A549 (cell line): Measurements from ENCODE around the gene FHAD1. TPM values are rescaled to one million over a fixed set of nuclear protein-coding genes. Genes with fewer than 3 reads are reported as not detected.

Experiments used
- ATAC-seq, 2 experiments: fragments of 200-7000 bp in 1 of 2; fragments of >200 bp in 1 of 2; cut with Nextera tagmentation in 1 of 2; cut with Tn5 transposase in 1 of 2; 3 replicates each; pipeline versions ENCODE4 v1.8.0 to v1.9.1; 2018 to 2020; ENCODE audit warnings: mild to moderate bottlenecking in 1 of 2, moderate library complexity in 1 of 2
- CTCF ChIA-PET: fragments of 300-600 bp; sonication (Branson Sonifier 250); formaldehyde crosslinking; extraction: SDS; loops from one replicate; lab custom pipeline; 2021; ENCODE audit warnings: antibody characterized with exemption, inconsistent platforms; lab: Yijun Ruan, JAX
- POLR2A ChIA-PET: fragments of 350-600 bp; formaldehyde crosslinking; extraction: SDS; loops from one replicate; lab custom pipeline; 2021; ENCODE audit warnings: antibody characterized with exemption, inconsistent platforms; lab: Yijun Ruan, JAX
- DNase-seq, 2 experiments: peaks; one replicate each; pipeline versions ENCODE4 v3.0.0 to v3.0.0-alpha.2; 2011 to 2016; ENCODE audit warnings: low read depth in 1 of 2, low spot score in 1 of 2
- FAIRE-seq: peaks from 2 replicates; lab custom pipeline; 2011; peaks lifted over from hg19 to GRCh38; lab: Jason Lieb, UNC
- H3K27ac ChIP-seq, 2 experiments: fragments of >200 bp; sonication (Bioruptor Twin); formaldehyde crosslinking; 3 replicates each; pipeline ENCODE4 v1.5.1; 2016 to 2017
- H3K4me1 ChIP-seq: fragments of >200 bp; sonication (Bioruptor Twin); formaldehyde crosslinking; 3 replicates; pipeline ENCODE4 v1.6.1; 2016
- H3K4me2 ChIP-seq: fragments of >200 bp; sonication (Bioruptor Twin); formaldehyde crosslinking; 3 replicates; pipeline ENCODE4 v1.6.1; 2016
- H3K4me3 ChIP-seq: fragments of >200 bp; sonication (Bioruptor Twin); formaldehyde crosslinking; 3 replicates; pipeline ENCODE4 v1.5.1; 2016
- H3K9me3 ChIP-seq: fragments of >200 bp; sonication (Bioruptor Twin); formaldehyde crosslinking; 3 replicates; pipeline ENCODE4 v1.6.1; 2016
- BHLHE40 ChIP-seq: IDR thresholded peaks from 2 replicates; pipeline ENCODE4 v1.6.1; 2012; ENCODE audit warnings: low read depth, low read length, inconsistent platforms
- CHD4 ChIP-seq: fragments of 200-600 bp; sonication (generic); IDR thresholded peaks from 2 replicates; pipeline ENCODE4 v1.6.1; 2016; ENCODE audit warnings: antibody characterized with exemption, mild to moderate bottlenecking, borderline replicate concordance
- HDAC2 ChIP-seq: fragments of 200-600 bp; sonication (generic); IDR thresholded peaks from 2 replicates; pipeline ENCODE4 v1.6.1; 2016
- HEYL ChIP-seq: fragments of 250-450 bp; sonication (Bioruptor Pico); IDR thresholded peaks from 2 replicates; pipeline ENCODE4 v1.8.0; 2021; ENCODE audit warnings: mild to moderate bottlenecking, moderate library complexity
- HOXA7 ChIP-seq: fragments of 250-450 bp; sonication (Bioruptor Pico); IDR thresholded peaks from 2 replicates; pipeline ENCODE4 v1.5.0; 2020; ENCODE audit warnings: mild to moderate bottlenecking, moderate library complexity
- HOXB13 ChIP-seq: fragments of 250-450 bp; sonication (Bioruptor Pico); IDR thresholded peaks from 2 replicates; pipeline ENCODE4 v1.5.0; 2020; ENCODE audit warnings: low read depth, mild to moderate bottlenecking, moderate library complexity
- HOXB5 ChIP-seq: fragments of 250-450 bp; sonication (Bioruptor Pico); IDR thresholded peaks from 2 replicates; pipeline ENCODE4 v1.5.0; 2020; ENCODE audit warnings: mild to moderate bottlenecking, moderate library complexity
- JUN ChIP-seq, 2 experiments: fragments of >200 bp; sonication (Bioruptor Twin); formaldehyde crosslinking; IDR thresholded peaks; 2 replicates in 1 of 2; 3 replicates in 1 of 2; pipeline ENCODE4 v1.6.1; 2016 to 2017
- JUNB ChIP-seq: fragments of >200 bp; sonication (Bioruptor Twin); formaldehyde crosslinking; IDR thresholded peaks from 2 replicates; pipeline ENCODE4 v1.6.1; 2016
- KDM1A ChIP-seq: fragments of 200-600 bp; sonication (generic); IDR thresholded peaks from 2 replicates; pipeline ENCODE4 v1.6.1; 2016; ENCODE audit warnings: low read depth, mild to moderate bottlenecking
- MAZ ChIP-seq: fragments of 150-350 bp; IDR thresholded peaks from 2 replicates; pipeline ENCODE4 v1.6.1; 2014; ENCODE audit warnings: antibody characterized with exemption, low read depth, low read length, borderline replicate concordance
- MYC ChIP-seq: IDR thresholded peaks from 2 replicates; pipeline ENCODE4 v1.6.1; 2012; ENCODE audit warnings: mild to moderate bottlenecking, inconsistent platforms, low read length, improper control_type of control experiment, borderline replicate concordance
- NFE2L2 ChIP-seq: fragments of 150-350 bp; conservative IDR thresholded peaks from 2 replicates; pipeline ENCODE4 v1.6.1; 2014; ENCODE audit warnings: low read length
- POLR2A ChIP-seq: IDR thresholded peaks from 2 replicates; pipeline ENCODE4 v1.6.1; 2012; ENCODE audit warnings: mild to moderate bottlenecking, low read length
- RAD21 ChIP-seq, 2 experiments: fragments of >200 bp in 1 of 2; sonication (Bioruptor Twin) in 1 of 2; formaldehyde crosslinking in 1 of 2; IDR thresholded peaks in 1 of 2; conservative IDR thresholded peaks in 1 of 2; 2 replicates in 1 of 2; 3 replicates in 1 of 2; pipeline ENCODE4 v1.6.1; 2012 to 2018; ENCODE audit warnings: inconsistent platforms in 1 of 2
- RCOR1 ChIP-seq: fragments of 150-350 bp; IDR thresholded peaks from 2 replicates; pipeline ENCODE4 v1.6.1; 2014; ENCODE audit warnings: antibody characterized with exemption, low read length, low read depth
- RFX5 ChIP-seq: fragments of 450-650 bp; IDR thresholded peaks from 2 replicates; pipeline ENCODE4 v1.7.1; 2014; ENCODE audit warnings: antibody characterized with exemption, mild to moderate bottlenecking, moderate library complexity
- RNF2 ChIP-seq: fragments of 200-600 bp; sonication (generic); IDR thresholded peaks from 2 replicates; pipeline ENCODE4 v1.6.1; 2016; ENCODE audit warnings: low read depth, mild to moderate bottlenecking, antibody characterized with exemption, moderate library complexity, borderline replicate concordance
- SREBF2 ChIP-seq: fragments of 450-650 bp; IDR thresholded peaks from 2 replicates; pipeline ENCODE4 v1.6.1; 2014; ENCODE audit warnings: mild to moderate bottlenecking, moderate library complexity
- ZC3H11A ChIP-seq: fragments of 450-650 bp; IDR thresholded peaks from 2 replicates; pipeline ENCODE4 v1.6.1; 2014; ENCODE audit warnings: antibody characterized with exemption, mild to moderate bottlenecking
- WGBS: methylation state at CpG from one replicate; pipeline ENCODE4 v1.1.6; 2017; ENCODE audit errors: missing lambda C conversion rate; 5-methylcytosine and 5-hydroxymethylcytosine counted together
- polyA plus RNA-seq, 4 experiments: library from polyadenylated mRNA; depleted of rRNA in 3 of 4; stranded (reverse); fragments of >200 nt; fragmentation: RNase III in 1 of 4; extraction: RNeasy Plus Mini Kit Qiagen cat#74134 plus additional on column Dnase treatment in 1 of 4; gene quantifications; 2 replicates in 3 of 4; 3 replicates in 1 of 4; pipeline ENCODE4 v1.2.3, GENCODE V29; 2011 to 2017
- TF ChIP-seq, protein P1 (sequence below): fragments of 250-450 bp; sonication (Bioruptor Pico); IDR thresholded peaks from 2 replicates; pipeline ENCODE4 v1.5.0; 2020; ENCODE audit warnings: low read depth, mild to moderate bottlenecking, moderate library complexity
- TF ChIP-seq, protein P2 (sequence below): fragments of 250-450 bp; sonication (Bioruptor Pico); IDR thresholded peaks from 2 replicates; pipeline ENCODE4 v1.5.0; 2021; ENCODE audit warnings: mild to moderate bottlenecking, moderate library complexity, borderline replicate concordance
- TF ChIP-seq, protein P3 (sequence below): fragments of 200-600 bp; sonication (generic); IDR thresholded peaks from 2 replicates; pipeline ENCODE4 v1.6.1; 2016; ENCODE audit warnings: antibody characterized with exemption, mild to moderate bottlenecking, moderate library complexity
- TF ChIP-seq, protein P4 (sequence below): fragments of >200 bp; sonication (Bioruptor Twin); formaldehyde crosslinking; IDR thresholded peaks from 3 replicates; pipeline ENCODE4 v1.6.1; 2016

FHAD1 gene
- polyA plus RNA-seq, 2 of the 4 experiments (the other 2 are of a cell fraction) = 0.31 to 0.32 TPM

DNA sequence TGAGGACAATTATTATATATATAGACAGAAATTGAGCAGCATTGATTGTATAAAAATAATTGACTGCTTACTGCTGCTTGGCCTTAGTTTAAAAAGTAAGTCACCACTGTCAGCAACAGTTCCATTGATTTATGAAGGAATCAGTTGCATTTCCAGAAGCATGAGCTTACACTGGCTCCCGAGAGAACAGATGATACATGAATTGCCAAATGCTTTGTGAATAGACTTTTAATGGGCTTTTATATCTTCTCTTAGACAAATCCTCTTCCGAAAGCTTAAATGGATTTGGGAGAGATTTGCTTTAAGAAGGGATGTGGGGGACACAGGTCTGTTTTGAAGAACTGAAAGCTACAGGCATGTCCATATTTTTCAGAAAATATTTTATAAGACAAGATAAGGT is 7.5 kb downstream of the FHAD1 start:
- H3K4me1 ChIP-seq = no peaks in the 10 kb centered on the region
- POLR2A ChIA-PET = no interaction called here
- no peak for FAIRE-seq
- WGBS = 70% methylated on average over 2 of the region's 2 CpGs
- no peak overlapping the region for H3K27ac ChIP-seq
- TF ChIP-seq, protein P1, sequence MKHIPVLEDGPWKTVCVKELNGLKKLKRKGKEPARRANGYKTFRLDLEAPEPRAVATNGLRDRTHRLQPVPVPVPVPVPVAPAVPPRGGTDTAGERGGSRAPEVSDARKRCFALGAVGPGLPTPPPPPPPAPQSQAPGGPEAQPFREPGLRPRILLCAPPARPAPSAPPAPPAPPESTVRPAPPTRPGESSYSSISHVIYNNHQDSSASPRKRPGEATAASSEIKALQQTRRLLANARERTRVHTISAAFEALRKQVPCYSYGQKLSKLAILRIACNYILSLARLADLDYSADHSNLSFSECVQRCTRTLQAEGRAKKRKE (CRISPR knock-in tag) = no peak
- TF ChIP-seq, protein P2, sequence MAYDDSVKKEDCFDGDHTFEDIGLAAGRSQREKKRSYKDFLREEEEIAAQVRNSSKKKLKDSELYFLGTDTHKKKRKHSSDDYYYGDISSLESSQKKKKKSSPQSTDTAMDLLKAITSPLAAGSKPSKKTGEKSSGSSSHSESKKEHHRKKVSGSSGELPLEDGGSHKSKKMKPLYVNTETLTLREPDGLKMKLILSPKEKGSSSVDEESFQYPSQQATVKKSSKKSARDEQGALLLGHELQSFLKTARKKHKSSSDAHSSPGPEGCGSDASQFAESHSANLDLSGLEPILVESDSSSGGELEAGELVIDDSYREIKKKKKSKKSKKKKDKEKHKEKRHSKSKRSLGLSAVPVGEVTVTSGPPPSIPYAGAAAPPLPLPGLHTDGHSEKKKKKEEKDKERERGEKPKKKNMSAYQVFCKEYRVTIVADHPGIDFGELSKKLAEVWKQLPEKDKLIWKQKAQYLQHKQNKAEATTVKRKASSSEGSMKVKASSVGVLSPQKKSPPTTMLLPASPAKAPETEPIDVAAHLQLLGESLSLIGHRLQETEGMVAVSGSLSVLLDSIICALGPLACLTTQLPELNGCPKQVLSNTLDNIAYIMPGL = no peak
- TF ChIP-seq, protein P3, sequence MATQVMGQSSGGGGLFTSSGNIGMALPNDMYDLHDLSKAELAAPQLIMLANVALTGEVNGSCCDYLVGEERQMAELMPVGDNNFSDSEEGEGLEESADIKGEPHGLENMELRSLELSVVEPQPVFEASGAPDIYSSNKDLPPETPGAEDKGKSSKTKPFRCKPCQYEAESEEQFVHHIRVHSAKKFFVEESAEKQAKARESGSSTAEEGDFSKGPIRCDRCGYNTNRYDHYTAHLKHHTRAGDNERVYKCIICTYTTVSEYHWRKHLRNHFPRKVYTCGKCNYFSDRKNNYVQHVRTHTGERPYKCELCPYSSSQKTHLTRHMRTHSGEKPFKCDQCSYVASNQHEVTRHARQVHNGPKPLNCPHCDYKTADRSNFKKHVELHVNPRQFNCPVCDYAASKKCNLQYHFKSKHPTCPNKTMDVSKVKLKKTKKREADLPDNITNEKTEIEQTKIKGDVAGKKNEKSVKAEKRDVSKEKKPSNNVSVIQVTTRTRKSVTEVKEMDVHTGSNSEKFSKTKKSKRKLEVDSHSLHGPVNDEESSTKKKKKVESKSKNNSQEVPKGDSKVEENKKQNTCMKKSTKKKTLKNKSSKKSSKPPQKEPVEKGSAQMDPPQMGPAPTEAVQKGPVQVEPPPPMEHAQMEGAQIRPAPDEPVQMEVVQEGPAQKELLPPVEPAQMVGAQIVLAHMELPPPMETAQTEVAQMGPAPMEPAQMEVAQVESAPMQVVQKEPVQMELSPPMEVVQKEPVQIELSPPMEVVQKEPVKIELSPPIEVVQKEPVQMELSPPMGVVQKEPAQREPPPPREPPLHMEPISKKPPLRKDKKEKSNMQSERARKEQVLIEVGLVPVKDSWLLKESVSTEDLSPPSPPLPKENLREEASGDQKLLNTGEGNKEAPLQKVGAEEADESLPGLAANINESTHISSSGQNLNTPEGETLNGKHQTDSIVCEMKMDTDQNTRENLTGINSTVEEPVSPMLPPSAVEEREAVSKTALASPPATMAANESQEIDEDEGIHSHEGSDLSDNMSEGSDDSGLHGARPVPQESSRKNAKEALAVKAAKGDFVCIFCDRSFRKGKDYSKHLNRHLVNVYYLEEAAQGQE = no peak
- TF ChIP-seq KDM1A (no peak), HEYL (no peak), RNF2 (no peak)
- H3K4me2 ChIP-seq = no peak overlapping the region
- CTCF ChIA-PET = interaction anchor here (0.5 to 2.3 kb wide), 7 partner anchors 11 to 144 kb away, joined by 3 to 9 read pairs (median 3); no protein-coding TSS in a partner anchor
- H3K4me3 ChIP-seq = no peak overlapping the region
- H3K9me3 ChIP-seq = no peaks in the 10 kb centered on the region
- no peak for DNase-seq
- ATAC-seq = no peak

DNA sequence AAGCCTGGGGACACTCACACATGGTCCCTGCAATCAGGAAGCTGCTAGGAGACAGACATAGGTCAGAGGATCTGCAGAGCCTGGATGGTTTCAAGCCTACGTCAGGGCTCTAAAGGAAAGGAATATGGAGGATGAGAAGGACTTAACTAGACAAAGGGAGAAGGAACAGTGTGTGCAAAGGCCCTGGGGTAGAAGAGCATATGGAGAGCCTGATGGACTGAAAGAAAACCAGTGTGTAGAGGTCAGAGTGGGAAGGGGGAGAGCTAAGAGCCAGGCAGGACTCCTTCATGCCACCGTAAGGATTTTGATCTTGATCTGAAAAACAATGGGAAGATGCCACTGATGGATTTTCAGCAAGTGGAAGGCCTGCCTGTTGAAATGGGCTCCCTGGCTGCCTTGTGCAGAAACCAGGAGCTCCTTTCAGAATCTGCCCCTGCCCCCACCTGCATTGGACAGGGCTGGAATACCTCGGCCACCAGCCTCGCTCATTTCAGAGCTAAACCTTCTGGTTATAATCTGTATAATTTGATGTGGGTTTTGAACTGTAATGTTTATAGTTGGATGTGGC is 8.6 kb downstream of the FHAD1 start:
- no peak for DNase-seq
- TF ChIP-seq HDAC2 (no peak), BHLHE40 (no peak)
- 91% methylated on average over 4 of the region's 4 CpGs for WGBS
- no peak overlapping the region for H3K4me3 ChIP-seq
- no peak for FAIRE-seq
- POLR2A ChIA-PET = no interaction called here
- CTCF ChIA-PET = interaction anchor here (1.1 to 2.3 kb wide), 3 partner anchors 16 to 132 kb away, joined by 3 to 9 read pairs (median 3); no protein-coding TSS in a partner anchor
- H3K4me2 ChIP-seq = no peak overlapping the region
- H3K9me3 ChIP-seq = no peaks in the 10 kb centered on the region
- no peak overlapping the region for H3K27ac ChIP-seq
- ATAC-seq = no peak
- H3K4me1 ChIP-seq = peaks cover 2% of the 10 kb centered on the region

DNA sequence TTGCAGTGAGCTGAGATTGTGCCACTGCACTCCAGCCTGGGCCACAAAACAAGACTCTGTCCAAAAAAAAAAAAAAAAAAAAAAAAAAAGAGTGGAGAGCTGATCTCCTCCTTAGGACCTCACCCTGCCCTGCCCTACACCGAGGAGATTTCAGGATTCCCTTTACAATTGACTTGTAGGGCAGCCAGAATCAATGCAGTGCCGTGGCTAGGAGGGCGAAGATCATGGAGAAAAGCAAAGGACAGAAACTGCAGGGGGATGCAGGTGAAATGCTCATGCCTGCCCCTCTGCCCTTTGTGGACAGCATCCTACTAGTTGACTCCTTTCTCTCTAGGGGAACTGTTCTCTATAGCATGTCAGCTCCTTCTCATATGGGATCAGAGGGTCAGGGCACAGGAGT is 9.6 kb downstream of the FHAD1 start:
- 75% methylated on average over 3 of the region's 3 CpGs for WGBS
- peaks cover 11% of the 10 kb centered on the region for H3K4me1 ChIP-seq
- CTCF ChIA-PET = interaction anchor here (1.3 kb wide), 1 partner anchor 104 kb away, joined by 3 read pairs; no protein-coding TSS in a partner anchor
- FAIRE-seq (no peak), ATAC-seq (no peak), DNase-seq (no peak)
- no peak overlapping the region for H3K27ac ChIP-seq
- no peak overlapping the region for H3K4me2 ChIP-seq
- H3K9me3 ChIP-seq = no peaks in the 10 kb centered on the region
- no peak overlapping the region for H3K4me3 ChIP-seq
- TF ChIP-seq MYC (no peak), RCOR1 (no peak), MAZ (no peak), HOXB13 (CRISPR knock-in tag) (no peak)
- POLR2A ChIA-PET = no interaction called here

DNA sequence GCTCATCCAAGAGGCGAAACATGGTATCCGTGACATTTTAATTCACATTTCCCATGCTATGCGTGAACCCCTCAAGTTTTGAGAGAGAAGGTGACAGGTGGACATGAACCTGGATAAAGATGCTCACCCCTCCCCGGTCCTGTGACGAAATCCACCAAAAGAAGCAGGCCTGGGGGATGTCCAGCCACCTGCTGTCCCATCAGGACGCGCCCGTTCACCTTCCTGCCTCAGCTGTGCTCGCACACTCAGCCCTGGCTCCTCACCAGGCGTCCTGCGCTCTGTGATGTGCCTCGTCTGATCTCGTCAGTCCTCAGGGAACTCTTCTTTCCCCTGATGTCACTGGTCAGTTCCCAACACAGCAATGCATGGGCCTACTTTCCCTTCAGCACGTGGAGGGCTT is 10.3 kb downstream of the FHAD1 start:
- no peak for DNase-seq
- no peak for FAIRE-seq
- Histone ChIP-seq H3K27ac (no peak overlapping the region), H3K9me3 (no peaks in the 10 kb centered on the region), H3K4me3 (no peak overlapping the region), H3K4me2 (no peak overlapping the region), H3K4me1 (peaks cover 13% of the 10 kb centered on the region)
- ChIA-PET POLR2A (no interaction called here), CTCF (no interaction called here)
- WGBS = 84% methylated on average over 14 of the region's 14 CpGs
- ATAC-seq = no peak
- no peak for TF ChIP-seq KDM1A
- no peak for TF ChIP-seq POLR2A
- TF ChIP-seq JUNB = no peak
- no peak for TF ChIP-seq HEYL
- no peak for TF ChIP-seq RCOR1
- no peak for TF ChIP-seq NFE2L2
- TF ChIP-seq HOXB5 (CRISPR knock-in tag) = no peak
- no peak for TF ChIP-seq CHD4
- TF ChIP-seq, protein P4, sequence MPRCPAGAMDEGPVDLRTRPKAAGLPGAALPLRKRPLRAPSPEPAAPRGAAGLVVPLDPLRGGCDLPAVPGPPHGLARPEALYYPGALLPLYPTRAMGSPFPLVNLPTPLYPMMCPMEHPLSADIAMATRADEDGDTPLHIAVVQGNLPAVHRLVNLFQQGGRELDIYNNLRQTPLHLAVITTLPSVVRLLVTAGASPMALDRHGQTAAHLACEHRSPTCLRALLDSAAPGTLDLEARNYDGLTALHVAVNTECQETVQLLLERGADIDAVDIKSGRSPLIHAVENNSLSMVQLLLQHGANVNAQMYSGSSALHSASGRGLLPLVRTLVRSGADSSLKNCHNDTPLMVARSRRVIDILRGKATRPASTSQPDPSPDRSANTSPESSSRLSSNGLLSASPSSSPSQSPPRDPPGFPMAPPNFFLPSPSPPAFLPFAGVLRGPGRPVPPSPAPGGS = no peak
- no peak for TF ChIP-seq HOXA7 (CRISPR knock-in tag)
- TF ChIP-seq HDAC2 = no peak
- TF ChIP-seq RFX5 = no peak
- TF ChIP-seq SREBF2 = no peak
- no peak for TF ChIP-seq JUN (IDR thresholded peaks at IDR 0.05)
- no peak for TF ChIP-seq ZC3H11A
- no peak for TF ChIP-seq RAD21 (conservative IDR thresholded peaks at IDR 0.05 in 1 of 2, IDR thresholded peaks at IDR 0.05 in 1 of 2)
